ENCODE results near the gene ROBO2.

ROBO2 gene

GRCh38 chr3:77372634-77373346 is 332.9 kb downstream of the ROBO2 start:
- no peak overlapping the region for H3K4me3 ChIP-seq (ENCODE audit: low read depth, low read length)
- POLR2A ChIA-PET: no interaction called here
- no peak overlapping the region for H3K27ac ChIP-seq (ENCODE audit: extremely low read depth, low read depth, low read length)
- H3K36me3 ChIP-seq (ENCODE audit: control insufficient read depth in 2 of 2, insufficient read depth in 1 of 2, low read length in 2 of 2): no peaks in the 10 kb centered on the region
- TF ChIP-seq ZBTB20 (tag by site-specific recombination; IDR thresholded peaks at IDR 0.05) (no peak), ZNF133 (tag by site-specific recombination; IDR thresholded peaks at IDR 0.05) (no peak), PRDM2 (tag by site-specific recombination; IDR thresholded peaks at IDR 0.05; ENCODE audit: borderline replicate concordance) (no peak), ZNF362 (tag by site-specific recombination; IDR thresholded peaks at IDR 0.05) (no peak), KLF1 (tag by site-specific recombination; IDR thresholded peaks at IDR 0.05) (no peak), ZNF274 (IDR thresholded peaks at IDR 0.05; ENCODE audit: low read length) (no peak), ZNF274 (tag by site-specific recombination; IDR thresholded peaks at IDR 0.05; ENCODE audit: borderline replicate concordance) (no peak), ZNF645 (tag by site-specific recombination; IDR thresholded peaks at IDR 0.05) (no peak), KLF17 (tag by site-specific recombination; IDR thresholded peaks at IDR 0.05) (no peak), ZNF23 (tag by site-specific recombination; IDR thresholded peaks at IDR 0.05; ENCODE audit: borderline replicate concordance) (no peak), HIC1 (tag by site-specific recombination; IDR thresholded peaks at IDR 0.05) (no peak), ZBTB44 (tag by site-specific recombination; IDR thresholded peaks at IDR 0.05) (no peak)
- CTCF ChIA-PET: no interaction called here
- H3K4me1 ChIP-seq (ENCODE audit: control insufficient read depth, insufficient read depth, low read length): no peaks in the 10 kb centered on the region
- H3K9me3 ChIP-seq (ENCODE audit: control insufficient read depth, insufficient read depth, low read depth, low read length): no peaks in the 10 kb centered on the region

Data from HEK293 (cell line).